K562 (cell line): ENCODE data around the gene ATAD2B.

ENCODE experiments used
- BRF1 ChIP-seq: IDR thresholded peaks from 3 replicates; pipeline ENCODE4 v1.6.1; 2011; ENCODE audit warnings: borderline replicate concordance, mild to moderate bottlenecking; ENCODE audit not compliant: insufficient read length; ENCODE audit errors: extremely low read depth
- EP300 ChIP-seq: IDR thresholded peaks from 2 replicates; pipeline ENCODE4 v1.6.1; 2012; ENCODE audit warnings: low read length, improper control_type of control experiment
- EZH2 ChIP-seq: IDR thresholded peaks from 2 replicates; pipeline ENCODE4 v1.6.1; 2012; ENCODE audit warnings: low read depth, mild to moderate bottlenecking, inconsistent platforms, low read length, borderline replicate concordance
- SP2 ChIP-seq: IDR thresholded peaks from 2 replicates; pipeline ENCODE4 v1.6.1; 2011; ENCODE audit warnings: mild to moderate bottlenecking, low read depth, low read length, moderate library complexity; ENCODE audit not compliant: poor library complexity, severe bottlenecking; ENCODE audit errors: extremely low read depth
- TAF1 ChIP-seq: IDR thresholded peaks from 2 replicates; pipeline ENCODE4 v1.6.1; 2011; ENCODE audit warnings: mild to moderate bottlenecking, low read length, moderate library complexity; ENCODE audit not compliant: insufficient read depth, control insufficient read depth, severe bottlenecking; ENCODE audit errors: extremely low read depth
- ZNF140 ChIP-seq: fragments of 250-450 bp; sonication (Bioruptor Pico); IDR thresholded peaks from 2 replicates; pipeline ENCODE4 v1.8.0; 2021; ENCODE audit warnings: moderate library complexity, mild to moderate bottlenecking, inconsistent platforms
- TF ChIP-seq, protein P1 (sequence below): fragments of 450-650 bp; formaldehyde crosslinking; IDR thresholded peaks from 2 replicates; pipeline ENCODE4 v1.4.0; 2022; ENCODE audit warnings: mild to moderate bottlenecking, moderate library complexity
- TF ChIP-seq, protein P2 (sequence below): fragments of 250-450 bp; sonication (Bioruptor Pico); IDR thresholded peaks from 2 replicates; pipeline ENCODE4 v1.5.0; 2022; ENCODE audit warnings: mild to moderate bottlenecking

DNA sequence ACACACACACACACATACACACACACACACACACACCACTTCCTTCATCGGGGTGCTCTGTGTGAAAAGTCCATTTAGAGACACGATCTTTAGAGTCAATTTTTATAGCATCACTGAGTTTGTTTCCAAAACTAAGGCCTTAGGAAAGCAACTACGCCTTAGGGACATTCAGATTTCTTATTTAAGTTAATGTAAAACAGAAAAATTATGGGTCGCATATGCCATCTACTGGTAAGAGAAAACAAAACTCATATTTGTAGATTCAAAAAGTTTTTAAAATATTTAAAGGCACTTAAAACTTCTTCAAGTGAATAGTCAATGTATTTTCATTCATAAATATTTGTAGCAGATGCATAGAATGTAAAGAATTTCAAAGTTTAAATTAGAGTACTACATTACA lies 166.2 kb downstream of the ATAD2B start:
- no peak for TF ChIP-seq EZH2
- no peak for TF ChIP-seq ZNF140
- TF ChIP-seq EP300 = no peak
- TF ChIP-seq, protein P1, sequence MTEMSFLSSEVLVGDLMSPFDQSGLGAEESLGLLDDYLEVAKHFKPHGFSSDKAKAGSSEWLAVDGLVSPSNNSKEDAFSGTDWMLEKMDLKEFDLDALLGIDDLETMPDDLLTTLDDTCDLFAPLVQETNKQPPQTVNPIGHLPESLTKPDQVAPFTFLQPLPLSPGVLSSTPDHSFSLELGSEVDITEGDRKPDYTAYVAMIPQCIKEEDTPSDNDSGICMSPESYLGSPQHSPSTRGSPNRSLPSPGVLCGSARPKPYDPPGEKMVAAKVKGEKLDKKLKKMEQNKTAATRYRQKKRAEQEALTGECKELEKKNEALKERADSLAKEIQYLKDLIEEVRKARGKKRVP = no peak
- TF ChIP-seq, protein P2, sequence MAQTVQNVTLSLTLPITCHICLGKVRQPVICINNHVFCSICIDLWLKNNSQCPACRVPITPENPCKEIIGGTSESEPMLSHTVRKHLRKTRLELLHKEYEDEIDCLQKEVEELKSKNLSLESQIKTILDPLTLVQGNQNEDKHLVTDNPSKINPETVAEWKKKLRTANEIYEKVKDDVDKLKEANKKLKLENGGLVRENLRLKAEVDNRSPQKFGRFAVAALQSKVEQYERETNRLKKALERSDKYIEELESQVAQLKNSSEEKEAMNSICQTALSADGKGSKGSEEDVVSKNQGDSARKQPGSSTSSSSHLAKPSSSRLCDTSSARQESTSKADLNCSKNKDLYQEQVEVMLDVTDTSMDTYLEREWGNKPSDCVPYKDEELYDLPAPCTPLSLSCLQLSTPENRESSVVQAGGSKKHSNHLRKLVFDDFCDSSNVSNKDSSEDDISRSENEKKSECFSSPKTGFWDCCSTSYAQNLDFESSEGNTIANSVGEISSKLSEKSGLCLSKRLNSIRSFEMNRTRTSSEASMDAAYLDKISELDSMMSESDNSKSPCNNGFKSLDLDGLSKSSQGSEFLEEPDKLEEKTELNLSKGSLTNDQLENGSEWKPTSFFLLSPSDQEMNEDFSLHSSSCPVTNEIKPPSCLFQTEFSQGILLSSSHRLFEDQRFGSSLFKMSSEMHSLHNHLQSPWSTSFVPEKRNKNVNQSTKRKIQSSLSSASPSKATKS (CRISPR knock-in tag) = no peak
- TF ChIP-seq BRF1 = no peak
- no peak for TF ChIP-seq TAF1
- no peak for TF ChIP-seq SP2
